Femur (tissue), 1 donor: ENCODE data around the gene TSACC.
A peak's percentile ranks its signal among the peaks of the same experiment; 100 is the strongest.
"Not testable (repeated sequence)": the region's sequence is repeated elsewhere in the genome, so short reads cannot be mapped to it uniquely, and the experiment has no call there.

Experiments
- DNase-seq: peaks from one replicate; pipeline ENCODE4 v3.0.0-alpha.2; 2017

TSACC gene

GRCh38 chr1:156338180-156338976, at the start of gene TSACC, which contains the start of gene CCT3:
TSS of gene TSACC (plus strand) at chr1:156338526. CDS start at chr1:156339758, 1,232 bp downstream.
TSS of gene CCT3 (minus strand) at chr1:156338292. CDS start at chr1:156338184, 108 bp downstream.
- DNase-seq, result peak; percentile 99

DNA sequence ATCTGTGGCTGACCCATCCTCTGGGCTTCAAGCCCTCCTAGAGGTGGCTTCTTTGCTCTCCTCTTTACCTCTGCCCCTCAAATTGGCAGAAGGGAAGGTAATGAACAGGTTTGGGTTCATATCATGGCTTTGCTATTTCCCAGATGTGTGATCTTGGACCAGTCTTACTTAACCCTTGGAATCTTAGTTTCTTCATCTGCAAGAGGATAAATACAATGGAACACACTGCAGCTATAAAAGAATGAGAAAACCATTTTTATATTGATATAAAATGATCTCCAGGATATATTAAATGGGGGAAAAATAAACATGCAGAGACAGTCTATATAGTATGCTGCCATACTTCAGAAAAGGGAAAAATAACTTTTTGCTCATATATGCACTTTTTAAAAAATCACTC, 48.5 kb upstream of the TSACC start:
- no peak for DNase-seq

DNA sequence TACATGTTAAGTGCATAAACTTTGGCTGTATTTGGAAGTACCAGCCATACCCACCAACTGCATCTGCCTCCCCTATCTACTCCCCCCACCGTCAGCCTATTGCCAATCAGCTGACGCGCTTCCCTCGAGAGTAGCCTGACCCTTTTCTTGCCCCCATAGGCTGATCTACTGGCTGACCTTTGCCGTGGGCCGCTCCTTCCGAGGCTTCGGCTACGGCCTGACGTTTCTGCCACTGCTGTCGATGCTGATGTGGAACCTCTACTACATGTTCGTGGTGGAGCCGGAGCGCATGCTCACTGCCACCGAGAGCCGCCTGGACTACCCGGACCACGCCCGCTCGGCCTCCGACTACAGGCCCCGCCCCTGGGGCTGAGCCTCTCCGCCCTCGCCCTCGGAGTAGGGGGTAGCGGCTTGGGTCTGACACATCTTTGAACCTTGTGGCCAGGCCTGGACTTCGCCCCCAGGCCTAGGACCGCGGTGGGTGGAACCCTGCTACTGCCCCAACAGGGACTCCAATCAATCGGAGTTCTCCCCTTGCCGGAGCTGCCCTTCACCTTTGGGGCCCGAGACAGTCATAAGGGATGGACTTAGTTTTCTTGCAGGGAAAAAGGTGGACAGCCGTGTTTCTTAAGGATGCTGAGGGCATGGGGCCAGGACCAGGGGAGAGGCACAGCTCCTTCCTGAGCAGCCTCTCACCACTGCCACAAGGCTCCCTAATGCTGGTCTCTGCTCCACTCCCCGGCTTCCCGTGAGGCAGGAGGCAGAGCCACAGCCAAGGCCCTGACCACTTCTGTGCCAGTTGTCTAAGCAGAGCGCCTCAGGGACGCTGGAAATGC, 46.9 kb upstream of the TSACC start:
- peak; percentile 92 for DNase-seq

GRCh38 chr1:156293098-156293434, 45.3 kb upstream of the TSACC start:
- DNase-seq, result no peak

DNA sequence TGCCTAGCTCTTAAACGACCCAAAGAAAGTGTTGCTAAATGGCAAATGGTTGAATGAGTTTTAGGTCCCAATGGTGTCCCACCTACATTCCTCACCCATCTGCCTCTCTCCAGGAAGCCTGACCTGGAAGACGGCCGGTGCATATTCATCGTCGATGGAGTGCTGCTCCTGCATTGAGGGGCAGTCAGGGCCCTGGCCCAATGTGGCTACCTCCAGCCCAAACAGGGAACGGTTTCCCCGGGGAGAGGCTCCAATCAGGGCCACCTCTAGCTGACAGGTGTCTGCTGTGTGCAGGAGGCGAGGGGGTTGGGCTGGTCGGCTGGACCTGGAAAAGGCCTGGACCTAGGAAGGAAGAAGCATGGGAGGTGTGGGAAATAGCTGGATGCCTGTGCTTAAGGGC, 44.4 kb upstream of the TSACC start:
- DNase-seq, result no peak

GRCh38 chr1:156295391-156295947, 42.9 kb upstream of the TSACC start, which contains the start of gene GLMP:
TSS of gene GLMP (minus strand) at chr1:156295679. CDS start at chr1:156295645, 34 bp downstream.
- DNase-seq, result peak; percentile 82

GRCh38 chr1:156298852-156299357, 39.4 kb upstream of the TSACC start, which contains the start of gene VHLL:
TSS of gene VHLL (minus strand) at chr1:156299307. CDS start at chr1:156299189, 118 bp downstream.
- DNase-seq, result no peak

DNA sequence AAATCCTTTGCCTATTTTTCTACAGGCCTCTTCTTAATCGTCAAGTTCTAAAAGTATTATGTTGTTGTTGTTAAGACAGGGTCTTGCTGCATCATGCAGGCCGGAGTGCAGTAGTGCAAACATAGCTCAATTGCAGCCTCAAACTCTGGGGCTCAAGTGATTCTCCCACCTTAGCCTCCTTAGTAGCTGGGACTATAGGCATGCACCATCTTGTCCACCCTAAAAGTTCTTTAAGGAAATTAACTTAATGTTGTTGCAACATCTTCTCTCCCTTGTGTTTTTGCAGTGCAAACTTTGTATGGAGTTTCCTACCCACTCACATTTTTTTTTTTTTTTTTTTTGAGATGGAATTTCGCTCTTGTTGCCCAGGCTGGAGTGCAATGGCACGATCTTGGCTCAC, 35.1 kb upstream of the TSACC start:
- DNase-seq, result no peak

- DNase-seq, result no peak
These were observed 33.1 kb upstream of the TSACC start for GRCh38 chr1:156305215-156305614.

DNA sequence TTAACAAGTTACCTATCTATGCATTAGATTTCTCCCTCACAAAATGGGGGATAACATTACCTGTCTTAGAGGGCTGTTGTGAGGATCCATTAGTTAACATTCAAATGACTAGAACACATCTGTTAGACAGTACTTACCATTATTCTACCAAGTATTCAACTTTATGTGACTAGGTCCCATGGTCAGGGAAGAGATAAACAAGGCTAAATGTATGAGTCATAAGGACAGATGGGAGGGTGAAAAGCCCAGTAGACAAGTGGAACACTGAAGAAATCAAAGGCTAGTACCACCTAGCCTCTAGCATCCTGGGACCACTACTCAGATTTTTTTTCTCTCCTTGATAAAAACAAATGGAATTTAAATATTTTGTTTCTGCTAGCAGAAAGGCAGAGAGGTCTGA, 30.2 kb upstream of the TSACC start:
- DNase-seq, result no peak

DNA sequence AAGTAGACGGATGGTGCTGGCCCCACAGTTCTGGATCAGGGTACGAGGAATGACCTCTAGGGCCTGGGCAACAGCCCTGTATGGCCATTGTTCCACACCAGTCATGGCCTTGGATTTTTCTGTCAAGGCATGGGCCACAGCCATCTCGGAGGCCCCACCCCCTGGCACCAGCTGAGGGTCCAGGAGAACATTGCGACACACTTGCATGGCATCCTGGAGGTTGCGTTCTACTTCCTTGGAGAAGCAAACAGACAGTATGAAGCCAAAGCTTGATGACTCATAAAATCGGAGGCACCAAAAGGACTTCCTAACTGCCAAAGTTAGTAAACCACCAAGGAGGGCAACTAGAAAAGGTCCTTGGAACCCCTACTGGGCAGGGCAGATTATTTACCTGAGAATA, 27.4 kb upstream of the TSACC start:
- DNase-seq, result no peak

GRCh38 chr1:156316909-156317308, 21.4 kb upstream of the TSACC start:
- no peak for DNase-seq

- no peak for DNase-seq
These were observed 18.7 kb upstream of the TSACC start for GRCh38 chr1:156319664-156320063.

DNA sequence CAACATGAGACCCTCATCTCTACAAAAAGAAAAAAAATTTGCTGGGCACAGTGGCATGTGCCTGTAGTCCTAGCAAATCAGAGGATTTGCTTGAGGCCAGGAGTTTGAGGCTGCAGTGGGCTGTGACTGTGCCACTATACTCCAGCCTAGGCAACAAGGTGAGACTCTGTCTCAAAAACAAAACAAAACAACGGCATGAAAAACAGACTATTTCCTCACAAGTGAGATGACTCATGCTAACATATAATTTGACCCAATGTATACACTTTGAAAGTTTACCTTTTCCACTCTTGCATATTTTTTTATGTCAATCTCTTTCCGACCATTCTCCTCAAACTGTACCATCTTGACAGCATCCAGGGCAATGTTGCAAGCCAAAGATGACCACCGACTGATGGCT, 17.8 kb upstream of the TSACC start:
- no peak for DNase-seq

GRCh38 chr1:156323179-156323578, 15.1 kb upstream of the TSACC start:
- not testable (repeated sequence) for DNase-seq

- no peak for DNase-seq
These were observed 2.1 kb upstream of the TSACC start for GRCh38 chr1:156336242-156336641.

DNA sequence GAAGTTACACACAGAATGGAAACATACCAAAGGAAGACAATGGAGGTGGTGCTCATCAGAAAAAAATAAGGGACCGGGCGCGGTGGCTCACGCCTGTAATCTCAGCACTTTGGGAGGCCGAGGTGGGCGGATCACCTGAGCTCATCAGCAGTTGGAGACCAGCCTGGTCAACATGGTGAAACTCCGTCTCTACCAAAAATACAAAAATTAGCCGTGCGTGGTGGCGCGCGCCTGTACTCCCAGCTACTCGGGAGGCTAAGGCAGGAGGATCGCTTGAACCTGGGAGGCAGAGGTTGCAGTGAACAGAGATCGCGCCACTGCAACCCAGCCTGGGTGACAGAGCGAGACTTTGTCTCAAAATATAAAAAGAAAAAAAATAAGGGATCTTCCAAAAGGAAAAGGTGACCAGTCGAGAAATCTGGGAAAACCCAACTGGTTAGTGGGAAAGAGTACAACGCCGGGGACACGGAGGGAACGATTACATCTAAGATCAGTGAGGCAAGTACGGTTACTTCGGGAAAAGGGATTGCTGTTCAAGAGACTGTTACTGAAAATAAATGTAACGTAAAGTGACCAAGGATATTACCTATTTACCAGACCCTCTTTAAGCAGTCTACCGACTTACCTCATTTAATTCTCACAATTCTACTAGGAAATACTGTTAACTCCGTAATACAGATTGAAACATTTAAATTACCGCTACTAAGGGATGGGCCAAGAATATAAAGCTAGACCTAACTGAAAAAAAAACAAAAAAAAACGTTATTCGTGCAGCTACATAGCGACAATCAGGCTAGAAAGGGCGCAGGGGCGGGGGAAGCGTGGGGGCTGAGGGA, 1.1 kb upstream of the TSACC start:
- no peak for DNase-seq

- DNase-seq, result no peak
These were observed 492 bp upstream of the TSACC start for GRCh38 chr1:156337888-156338179.

GRCh38 chr1:156342166-156342955, 4.0 kb downstream of the TSACC start:
- DNase-seq, result no peak

GRCh38 chr1:156344409-156344808, 6.1 kb downstream of the TSACC start:
- DNase-seq, result no peak

- DNase-seq, result not testable (repeated sequence)
These were observed 7.7 kb downstream of the TSACC start for GRCh38 chr1:156346035-156346434.

DNA sequence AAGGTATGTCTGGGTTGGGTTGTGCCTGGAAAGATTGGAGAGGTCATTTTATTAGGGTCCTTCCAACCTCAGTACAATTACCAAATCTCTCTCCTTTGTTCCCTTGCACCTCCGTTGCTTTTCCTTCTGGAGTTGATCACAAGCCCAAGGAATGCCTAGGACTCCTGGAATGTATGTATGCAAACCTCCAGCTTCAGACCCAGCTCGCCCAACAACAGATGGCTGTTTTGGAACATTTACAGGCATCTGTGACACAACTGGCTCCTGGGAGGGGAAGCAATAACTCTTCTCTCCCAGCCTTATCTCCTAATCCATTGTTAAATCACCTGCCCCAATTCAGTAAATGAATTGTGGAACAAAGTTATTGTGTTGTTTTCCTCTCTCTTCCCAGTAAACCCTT, 8.3 kb downstream of the TSACC start:
- DNase-seq, result no peak
